H7 (cell line): ENCODE results near the gene SF3B6. TPM values are rescaled to one million over a fixed set of nuclear protein-coding genes. Genes with fewer than 3 reads are reported as not detected.
"Not testable (repeated sequence)": the region's sequence is repeated elsewhere in the genome, so short reads cannot be mapped to it uniquely, and the experiment has no call there.

Source experiments
- DNase-seq: peaks from one replicate; pipeline ENCODE4 v3.0.0; 2012
- H3K27me3 ChIP-seq: 2 replicates; pipeline ENCODE4 v1.6.0; 2011; ENCODE audit warnings: mild to moderate bottlenecking, low read length; ENCODE audit not compliant: control insufficient read depth, insufficient read depth
- H3K36me3 ChIP-seq: replicated peaks from 2 replicates; pipeline ENCODE4 v1.5.1; 2011; ENCODE audit warnings: low read length; ENCODE audit not compliant: control insufficient read depth, insufficient read depth
- H3K4me3 ChIP-seq: 2 replicates; pipeline ENCODE4 v1.5.1; 2011; ENCODE audit warnings: low read depth, mild to moderate bottlenecking, control low read depth, low read length, moderate library complexity; ENCODE audit not compliant: insufficient read depth
- total RNA-seq: library from RNA; depleted of rRNA; stranded (reverse); fragments of >200 nt; shearing (Covaris generic); gene quantifications from 2 replicates; pipeline ENCODE4 v1.2.3, GENCODE V29; 2014; rRNA removed

SF3B6 gene
- total RNA-seq, result 125 and 181 TPM in 2 replicates

GRCh38 chr2:24075915-24076848, at the start of gene SF3B6:
Gene SF3B6, minus strand, starts transcription at chr2:24076326. Its CDS starts 97 bp downstream, at chr2:24076229.
- H3K4me3 ChIP-seq, result peak within 1 kb of the TSS; percentile 79
- no peaks in the 10 kb centered on the region for H3K27me3 ChIP-seq
- peaks cover 9% of the 10 kb centered on the region for H3K36me3 ChIP-seq
- DNase-seq, result peak; percentile 97

GRCh38 chr2:24123922-24124580, 47.9 kb upstream of the SF3B6 start:
- no peaks in the 10 kb centered on the region for H3K36me3 ChIP-seq
- H3K27me3 ChIP-seq, result peaks cover 9% of the 10 kb centered on the region
- no peak for DNase-seq
- peak overlapping the region; percentile 71 for H3K4me3 ChIP-seq

DNA sequence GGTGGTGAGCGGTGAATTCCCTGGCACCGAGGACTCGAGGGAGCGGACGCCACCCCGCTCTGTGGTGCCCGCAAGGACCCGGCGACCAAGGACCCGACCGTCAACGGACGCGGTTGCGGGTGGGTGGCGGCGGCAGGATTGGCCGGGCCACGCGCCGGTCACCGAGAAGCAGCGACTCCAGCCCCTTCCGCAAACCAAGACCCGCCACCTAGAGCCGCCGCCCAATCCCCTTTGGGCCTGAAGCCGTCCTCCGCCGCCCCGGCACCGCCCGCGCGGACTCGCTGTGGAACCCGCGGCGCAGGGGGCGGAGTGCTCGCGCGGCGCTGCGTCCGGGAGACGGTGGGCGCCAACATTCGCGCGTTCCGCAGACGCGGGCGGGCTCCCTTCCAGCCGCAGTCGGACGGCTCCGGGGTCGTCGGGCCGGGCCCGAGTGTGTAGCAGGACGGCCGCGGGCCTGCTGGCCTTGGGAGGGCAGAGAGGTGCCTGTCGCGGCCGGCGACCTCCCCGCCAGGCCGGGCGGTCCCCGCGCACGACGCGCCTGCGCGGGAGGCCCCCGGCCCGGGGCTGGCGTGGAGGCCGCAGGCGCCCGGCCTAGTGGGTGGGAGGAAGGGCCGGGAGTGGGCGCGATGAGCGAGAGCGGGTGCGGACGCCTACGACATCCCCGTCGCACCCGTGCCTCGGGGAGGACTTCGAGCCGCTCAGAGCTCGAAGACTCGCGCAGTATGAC, 47.2 kb upstream of the SF3B6 start, which contains the start of the genes FAM228B and PFN4:
Gene FAM228B (plus strand): TSS at position 275 of the 727 bp plus-strand sequence. CDS start 893 bp downstream, outside the sequence.
Gene PFN4 (minus strand): TSS at position 140 of the 727 bp plus-strand sequence. CDS start 799 bp downstream, outside the sequence.
- DNase-seq, result peak; percentile 92
- peaks cover 9% of the 10 kb centered on the region for H3K27me3 ChIP-seq
- H3K4me3 ChIP-seq, result peak within 1 kb of the TSS; percentile 71

DNA sequence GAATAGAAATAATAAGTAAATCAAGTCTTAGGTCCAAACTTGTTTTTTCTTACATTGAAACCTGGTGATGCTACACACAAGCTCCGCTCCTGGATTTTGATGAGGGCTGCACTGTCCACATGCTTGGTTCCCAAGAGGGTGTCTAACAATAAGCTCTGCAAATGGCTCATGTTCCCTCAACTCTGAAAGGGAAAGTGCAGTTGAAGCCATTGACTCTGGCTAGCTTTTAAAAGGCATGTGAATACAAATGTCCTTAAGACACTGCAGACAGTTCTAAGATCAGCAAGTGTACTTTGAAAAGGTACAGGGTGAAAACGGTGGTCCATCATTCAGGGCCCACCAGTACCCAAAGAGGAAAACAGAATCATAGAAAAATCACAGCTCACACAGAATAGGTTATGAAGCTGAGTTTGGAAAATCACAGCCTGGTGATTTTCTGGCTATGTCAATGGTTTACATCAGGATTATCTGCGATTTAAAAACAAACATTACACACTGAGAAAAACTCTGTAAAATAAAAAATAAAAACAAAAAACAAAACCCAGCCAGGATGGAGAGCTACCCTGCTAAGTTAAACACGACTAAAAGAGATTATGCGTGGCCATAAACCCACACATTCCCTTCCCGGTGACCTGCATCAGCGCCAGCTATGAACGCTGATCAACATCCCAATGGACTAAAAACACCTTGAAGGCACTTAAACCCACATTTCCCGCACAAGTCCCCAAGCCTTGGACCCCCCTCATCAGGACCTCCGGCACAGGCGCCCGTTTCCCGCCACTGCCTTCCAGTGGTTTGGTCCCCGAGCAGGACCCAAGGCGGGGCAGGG, 46.5 kb upstream of the SF3B6 start:
- no peak for DNase-seq
- H3K4me3 ChIP-seq, result peak overlapping the region; percentile 71
- no peaks in the 10 kb centered on the region for H3K36me3 ChIP-seq
- peaks cover 9% of the 10 kb centered on the region for H3K27me3 ChIP-seq

More for the DNA sequence above, 47.2 kb upstream of the SF3B6 start, which contains the start of the genes FAM228B and PFN4:
- no peaks in the 10 kb centered on the region for H3K36me3 ChIP-seq

DNA sequence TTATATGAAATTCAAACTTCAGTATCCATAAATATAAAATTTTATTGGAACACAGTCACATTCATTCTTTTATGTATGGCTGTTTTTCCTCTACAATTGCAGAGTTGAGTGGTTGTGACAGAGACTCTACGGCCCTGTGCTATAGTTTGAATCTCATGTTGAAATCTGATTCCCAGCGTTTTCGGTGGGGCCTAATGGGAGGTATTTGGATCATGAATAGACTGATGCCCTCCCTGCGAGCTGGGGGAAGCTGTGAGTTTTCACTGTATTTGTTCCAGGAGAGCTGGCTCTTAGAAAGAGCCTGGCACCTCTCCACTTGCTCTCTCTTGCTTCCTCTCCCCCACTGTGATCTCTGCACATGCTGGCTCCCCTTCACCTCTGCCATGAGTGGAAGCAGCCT, 45.3 kb upstream of the SF3B6 start:
- Histone ChIP-seq H3K36me3 (no peaks in the 10 kb centered on the region), H3K27me3 (peaks cover 9% of the 10 kb centered on the region), H3K4me3 (no peak overlapping the region)
- peak; percentile 49 for DNase-seq

DNA sequence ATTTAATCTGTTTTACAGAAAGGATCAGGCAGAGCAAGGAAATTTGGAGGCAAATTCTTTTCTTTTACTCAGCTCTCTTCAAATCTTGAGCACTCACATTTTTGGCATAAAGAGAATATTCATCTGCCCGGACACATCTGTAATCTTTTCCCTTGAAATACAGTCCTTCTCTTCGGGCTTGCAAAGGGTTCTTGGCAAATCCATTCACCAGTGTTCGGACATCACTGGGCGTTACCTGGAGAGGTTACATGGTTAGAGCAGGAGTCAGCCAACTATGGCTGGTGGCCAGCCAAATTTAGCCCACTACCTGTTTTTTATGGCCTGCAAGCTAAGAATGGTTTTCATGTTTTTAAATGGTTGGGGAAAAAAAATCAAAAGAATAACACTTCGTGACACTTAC, 44.9 kb upstream of the SF3B6 start:
- peaks cover 9% of the 10 kb centered on the region for H3K27me3 ChIP-seq
- H3K4me3 ChIP-seq, result no peak overlapping the region
- no peaks in the 10 kb centered on the region for H3K36me3 ChIP-seq
- no peak for DNase-seq

DNA sequence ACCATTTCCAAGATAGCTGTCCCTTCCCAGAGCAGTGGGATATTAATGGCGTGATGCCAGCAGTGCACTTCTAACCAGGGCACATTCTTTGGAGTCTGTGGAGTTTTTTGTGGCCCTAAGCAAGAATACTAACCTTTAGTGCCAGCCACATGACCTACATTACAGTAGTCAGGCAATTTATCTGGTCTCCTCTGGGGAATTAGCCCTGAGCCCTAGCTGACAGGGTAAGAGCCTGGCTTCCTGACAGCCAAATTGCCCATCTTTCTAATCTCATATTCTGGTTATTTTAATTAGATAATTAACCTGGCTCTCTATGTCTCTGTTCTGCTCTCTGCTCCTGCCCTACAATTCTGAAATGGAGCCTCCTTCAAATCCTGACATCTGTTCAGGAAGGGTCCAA, 41.8 kb upstream of the SF3B6 start:
- H3K36me3 ChIP-seq, result no peaks in the 10 kb centered on the region
- no peaks in the 10 kb centered on the region; the same call in 1 of the 2 replicates for H3K27me3 ChIP-seq
- no peak for DNase-seq
- H3K4me3 ChIP-seq, result no peak overlapping the region

GRCh38 chr2:24115057-24115456, 38.9 kb upstream of the SF3B6 start:
- no peak for DNase-seq

GRCh38 chr2:24111407-24111901, 35.3 kb upstream of the SF3B6 start:
- Histone ChIP-seq H3K27me3 (no peaks in the 10 kb centered on the region), H3K36me3 (no peaks in the 10 kb centered on the region), H3K4me3 (no peak overlapping the region)
- no peak for DNase-seq

More at GRCh38 chr2:24115057-24115456, 38.9 kb upstream of the SF3B6 start:
- Histone ChIP-seq H3K4me3 (no peak overlapping the region), H3K27me3 (no peaks in the 10 kb centered on the region), H3K36me3 (no peaks in the 10 kb centered on the region)

GRCh38 chr2:24110660-24111303, 34.7 kb upstream of the SF3B6 start:
- Histone ChIP-seq H3K36me3 (no peaks in the 10 kb centered on the region), H3K27me3 (no peaks in the 10 kb centered on the region), H3K4me3 (no peak overlapping the region)
- no peak for DNase-seq

GRCh38 chr2:24109431-24109830, 33.3 kb upstream of the SF3B6 start:
- not testable (repeated sequence) for DNase-seq, H3K36me3 ChIP-seq, H3K4me3 ChIP-seq, H3K27me3 ChIP-seq

- Histone ChIP-seq H3K4me3 (no peak overlapping the region), H3K27me3 (no peaks in the 10 kb centered on the region), H3K36me3 (no peaks in the 10 kb centered on the region)
- DNase-seq, result no peak
Measured at GRCh38 chr2:24107336-24107735, 31.2 kb upstream of the SF3B6 start.

DNA sequence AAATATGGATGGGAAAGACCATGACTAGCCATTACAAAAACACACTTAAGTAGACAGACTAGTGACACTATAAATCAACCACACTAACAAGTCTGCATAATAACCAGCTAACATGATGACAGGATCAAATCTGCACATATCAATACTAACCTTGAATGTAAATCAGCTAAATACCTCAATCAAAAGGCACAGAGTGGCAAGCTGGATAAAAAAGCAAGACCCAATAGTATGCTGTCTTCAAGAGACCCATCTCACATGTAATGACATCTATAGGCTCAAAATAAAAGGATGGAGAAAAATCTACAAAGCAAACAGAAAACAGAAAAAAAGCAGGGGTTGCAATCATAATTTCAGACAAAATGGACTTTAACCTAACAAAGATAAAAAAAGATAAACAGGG, 30.7 kb upstream of the SF3B6 start:
- Histone ChIP-seq H3K4me3 (no peak overlapping the region), H3K36me3 (no peaks in the 10 kb centered on the region), H3K27me3 (no peaks in the 10 kb centered on the region)
- DNase-seq, result no peak
